GM19438 (cell line): ENCODE measurements around the gene TBX2.

Source experiments
- ATAC-seq: cut with Tn5 transposase; IDR thresholded peaks from one replicate; pipeline ENCODE4 v1.9.1; 2021; ENCODE audit warnings: low read depth; ENCODE audit not compliant: unreplicated experiment

The TBX2 gene

DNA sequence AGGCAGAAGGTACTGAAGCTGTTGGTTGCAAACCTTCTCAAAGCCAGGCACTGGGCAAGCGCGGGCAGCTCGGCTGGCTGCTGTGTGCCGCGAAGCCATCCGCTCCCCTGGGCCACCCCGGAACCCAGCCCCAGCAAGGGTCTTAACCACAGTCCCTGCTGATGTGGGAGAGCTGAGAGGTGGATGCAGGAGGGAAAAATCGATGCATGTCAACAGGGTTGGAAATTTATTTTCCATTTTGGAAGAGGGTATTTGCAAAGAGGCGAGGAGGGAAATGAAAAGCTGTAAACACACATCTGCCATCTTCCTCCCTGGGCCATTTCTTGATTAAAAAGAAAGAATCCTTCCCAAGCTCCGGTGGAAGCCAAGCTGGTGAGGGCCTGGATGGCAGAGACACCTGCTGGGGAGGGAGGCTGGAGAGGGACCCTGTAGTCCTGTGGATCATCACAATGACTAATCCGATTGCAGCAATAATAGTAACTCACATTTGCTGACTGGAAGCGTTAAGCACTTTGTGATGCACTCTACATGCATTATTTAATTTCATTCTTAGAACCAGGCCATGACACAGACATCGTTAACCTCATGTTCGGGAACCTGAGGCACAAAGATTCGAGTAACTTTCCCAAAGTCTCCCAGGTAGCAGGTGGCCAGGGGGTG, 13.9 kb upstream of the TBX2 start:
- ATAC-seq = no peak

DNA sequence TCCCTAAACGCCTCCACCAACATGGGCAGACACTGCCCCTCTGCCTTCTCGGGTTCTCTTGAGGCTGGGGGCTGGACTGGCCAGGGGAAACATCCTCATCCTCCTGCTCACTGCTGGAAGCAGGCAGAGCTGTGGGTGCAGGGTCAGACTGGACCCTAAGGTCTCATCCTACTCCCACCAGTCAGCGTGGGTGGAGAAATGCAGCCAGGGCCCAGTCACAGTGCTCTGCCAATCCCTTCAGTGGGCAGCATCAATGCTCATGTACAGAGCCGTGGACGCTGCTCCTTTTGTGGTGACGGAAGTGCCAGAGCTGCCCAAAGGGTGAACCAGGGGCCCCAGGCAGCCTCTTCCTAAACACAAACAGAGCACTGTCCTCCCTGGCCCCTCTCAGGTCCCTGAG, 13.4 kb upstream of the TBX2 start:
- ATAC-seq = no peak

DNA sequence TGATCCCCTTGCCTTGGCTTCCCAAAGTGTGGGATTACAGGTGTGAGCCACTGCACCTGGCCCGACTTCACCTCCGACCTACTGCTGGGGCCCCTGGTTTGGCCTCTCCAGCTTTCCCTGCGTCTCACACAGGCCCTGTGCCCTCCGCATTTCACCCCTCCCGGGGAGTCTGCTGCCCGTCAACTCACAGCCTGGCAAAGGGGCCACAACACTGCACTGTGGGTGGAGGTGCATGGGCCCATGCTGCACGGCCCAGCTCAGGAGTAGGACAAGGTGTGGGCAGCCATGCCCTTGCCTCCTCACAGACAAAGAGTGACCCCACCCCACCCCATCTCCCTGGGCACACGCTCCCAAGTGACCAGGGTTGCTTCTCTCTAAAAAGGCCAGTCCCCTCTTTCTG, 12.6 kb upstream of the TBX2 start:
- ATAC-seq = no peak

DNA sequence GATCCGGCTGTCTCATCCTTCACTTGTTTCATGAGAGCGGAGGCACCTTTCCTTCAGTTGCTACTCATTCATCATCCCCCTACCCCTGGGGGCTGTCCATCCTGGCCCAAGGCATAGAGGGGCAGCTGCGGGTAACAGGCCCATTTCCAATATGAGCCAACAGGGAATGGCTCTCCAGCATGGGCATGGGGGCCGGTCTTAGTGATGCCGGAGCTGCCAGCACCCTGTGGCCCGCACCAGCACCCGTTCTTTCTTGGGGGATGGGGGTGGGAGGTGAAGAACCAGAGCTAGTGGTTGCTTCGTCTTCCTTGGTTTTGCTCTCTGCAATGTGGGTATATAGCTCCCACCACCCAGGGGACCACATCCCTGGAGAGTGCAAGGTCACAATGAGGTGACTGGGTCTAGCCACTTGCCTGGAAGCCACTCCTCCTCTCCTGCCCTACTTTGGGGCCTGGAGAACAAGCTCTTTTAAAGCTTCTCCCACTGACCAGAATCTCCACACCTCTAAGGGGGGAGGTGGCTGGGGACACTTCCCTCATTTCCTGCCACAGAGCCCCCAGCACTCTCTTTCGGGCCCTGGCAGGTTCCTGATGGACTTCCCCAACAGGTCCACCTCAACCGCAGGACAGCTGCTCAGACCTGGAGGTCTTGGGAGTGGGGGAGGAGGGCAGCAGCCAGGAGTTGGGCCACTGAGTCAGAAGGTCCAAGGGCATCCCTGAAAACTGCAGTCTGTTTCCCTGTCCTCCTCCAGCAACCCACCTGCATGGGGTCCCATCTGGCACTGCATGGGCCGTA, 11.9 kb upstream of the TBX2 start:
- ATAC-seq = no peak

DNA sequence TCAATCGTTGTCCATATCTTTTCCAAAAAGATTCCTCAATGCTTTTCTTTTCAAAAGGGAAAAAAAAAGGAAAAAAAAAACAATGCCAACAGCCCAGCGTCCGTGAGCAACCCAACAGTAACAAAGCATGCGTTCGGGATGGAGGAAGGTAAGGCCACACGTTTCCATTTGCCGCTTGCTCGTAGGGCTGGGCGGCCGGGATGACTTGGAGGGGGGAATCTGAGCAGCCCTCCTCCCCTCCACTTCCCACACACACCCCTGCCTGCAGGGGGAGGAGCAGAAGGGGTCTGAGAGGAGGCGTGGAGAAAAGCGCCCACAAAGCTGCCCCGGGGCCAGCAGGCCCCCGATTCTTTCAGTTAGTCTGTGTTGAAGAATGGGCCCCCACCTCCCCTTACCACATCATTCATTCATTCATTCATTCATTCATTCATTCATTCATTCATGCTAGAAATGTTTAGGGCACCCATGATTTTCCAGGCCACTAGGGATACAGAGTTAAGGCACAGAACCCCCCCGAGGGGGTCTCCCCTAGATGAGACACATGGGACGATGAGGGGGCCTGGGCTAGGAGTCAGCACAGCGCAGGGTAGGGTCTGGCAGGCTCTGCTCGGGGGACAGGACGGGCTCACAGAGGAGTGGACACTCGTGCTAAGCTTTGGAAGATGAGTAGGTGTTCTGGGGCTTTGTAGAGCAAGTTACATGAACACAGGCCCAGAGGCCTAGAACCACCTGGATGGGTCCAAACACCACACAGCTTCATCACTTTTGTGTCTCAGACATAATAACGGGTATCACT, 10.9 kb upstream of the TBX2 start:
- ATAC-seq = no peak

DNA sequence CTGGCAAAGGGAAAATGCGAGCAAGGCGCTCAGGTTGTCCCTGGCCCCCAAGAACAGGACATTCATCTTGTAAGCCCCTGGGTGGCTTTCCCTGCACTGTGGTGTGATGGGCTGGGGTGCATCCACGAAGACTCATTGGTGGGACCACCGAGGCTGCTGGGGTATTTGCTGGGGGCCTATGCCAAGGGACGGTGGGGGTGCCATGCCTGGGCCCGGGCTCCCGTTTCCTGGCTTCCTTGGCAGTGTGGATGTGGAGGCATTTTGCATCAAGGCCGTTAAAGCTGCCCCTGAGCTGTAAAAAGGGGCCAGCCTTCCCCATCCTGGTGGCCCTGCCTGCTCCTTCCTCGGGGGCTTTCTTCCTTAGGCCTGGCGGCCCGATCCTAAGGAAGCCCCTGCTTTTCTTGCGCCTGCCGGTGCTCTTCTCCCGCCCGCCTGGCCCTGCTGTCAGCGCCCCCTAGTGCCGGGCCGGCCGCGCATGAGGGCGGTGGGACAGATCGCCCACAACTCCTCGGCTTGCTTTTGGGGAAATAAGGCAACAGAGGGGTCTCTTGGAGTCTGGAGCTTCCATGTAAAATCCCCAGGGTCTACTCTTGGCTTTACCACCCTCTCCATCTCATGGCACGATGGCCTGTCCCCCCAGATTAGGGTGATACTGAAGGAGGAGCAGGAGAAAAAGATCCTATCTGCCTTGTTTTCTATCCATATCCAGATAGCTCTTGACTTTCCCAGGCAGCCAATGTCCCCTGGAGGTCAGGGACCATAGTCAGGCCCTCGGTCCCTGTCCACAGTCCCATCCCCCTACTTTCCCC, 9.8 kb upstream of the TBX2 start:
- no peak for ATAC-seq

DNA sequence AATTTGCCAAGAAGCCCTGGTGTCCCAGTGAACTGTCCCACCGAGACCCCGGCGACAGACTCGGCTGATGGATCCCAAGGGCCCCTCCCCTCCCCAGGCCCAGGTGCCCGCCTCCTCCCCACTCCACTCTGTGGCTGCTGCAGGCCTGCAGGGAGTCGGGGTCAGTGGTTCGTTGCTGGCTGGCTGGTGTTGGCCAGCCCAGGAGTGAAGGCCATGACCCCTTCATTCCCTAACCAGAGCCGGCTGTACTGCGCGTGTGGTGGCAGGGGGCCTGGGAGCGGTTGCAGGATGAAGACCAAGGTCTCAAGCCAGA, 9.2 kb upstream of the TBX2 start:
- no peak for ATAC-seq

DNA sequence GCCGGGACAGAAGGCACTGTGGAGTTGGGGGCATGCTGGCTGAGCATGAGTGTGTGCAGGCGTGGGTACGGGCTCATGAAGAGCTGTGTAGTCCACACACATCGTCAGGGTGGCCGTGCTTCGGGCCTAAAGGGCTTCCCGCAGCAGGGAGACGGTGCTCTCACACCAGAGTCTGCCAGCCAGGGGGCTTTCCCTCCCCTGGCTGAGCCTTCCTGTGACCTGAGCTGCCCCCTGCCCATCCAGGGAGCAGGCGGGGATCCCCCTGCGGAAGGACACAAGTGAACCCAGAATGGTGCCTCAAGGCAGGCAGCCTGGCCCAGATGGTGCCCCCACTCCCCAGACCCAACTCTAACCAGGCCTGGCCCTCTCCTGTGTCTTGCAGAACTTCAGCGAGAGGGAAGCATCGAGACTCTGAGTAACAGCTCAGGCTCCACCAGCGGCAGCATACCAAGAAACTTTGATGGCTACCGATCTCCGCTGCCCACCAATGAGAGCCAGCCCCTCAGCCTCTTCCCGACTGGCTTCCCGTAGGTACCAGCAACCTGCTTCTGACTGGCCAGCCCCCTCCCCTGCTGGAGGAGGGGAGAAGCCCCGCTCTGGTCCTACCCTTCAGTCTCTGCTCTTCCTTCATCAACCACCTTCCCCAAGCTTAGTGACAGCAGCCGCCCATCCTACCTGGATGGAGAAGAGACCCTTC, 7.9 kb upstream of the TBX2 start:
- ATAC-seq = no peak

DNA sequence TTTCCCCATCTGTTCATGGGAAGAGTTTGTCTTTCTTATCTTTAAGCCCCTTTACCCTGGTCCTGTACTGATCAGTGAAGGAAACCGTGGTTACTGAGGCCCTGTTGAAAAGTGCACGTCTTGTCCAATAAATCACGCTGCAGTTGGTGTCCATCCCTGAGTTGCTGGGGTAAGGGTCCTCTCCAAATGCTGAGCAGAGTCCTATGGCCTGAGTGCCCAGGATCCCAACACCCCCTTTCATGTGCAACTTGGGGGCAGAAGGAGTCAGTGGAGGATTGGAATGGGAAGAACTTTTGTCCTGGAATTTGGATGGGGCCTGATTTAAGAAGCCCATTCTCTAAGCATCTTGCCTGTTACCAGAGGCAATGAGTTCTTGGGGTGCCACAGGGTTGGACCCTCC, 7.0 kb upstream of the TBX2 start:
- no peak for ATAC-seq

DNA sequence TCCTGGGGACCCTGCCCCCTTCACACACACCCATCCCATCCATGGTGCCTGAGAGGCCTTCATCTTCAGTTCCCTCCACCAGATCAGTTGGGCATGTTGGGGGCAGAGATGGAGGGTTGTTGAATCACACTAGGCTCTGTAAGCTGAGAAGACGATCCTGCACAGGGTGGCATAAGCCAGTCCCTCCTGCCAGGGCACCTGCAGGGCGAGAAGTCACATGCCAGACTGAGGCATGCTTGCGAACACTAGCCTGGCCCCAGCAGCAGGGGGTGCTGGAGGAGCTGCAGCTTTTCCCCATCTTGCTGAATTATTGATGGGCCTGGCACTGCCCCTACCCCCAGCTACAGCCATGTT, 6.1 kb upstream of the TBX2 start:
- ATAC-seq = no peak

DNA sequence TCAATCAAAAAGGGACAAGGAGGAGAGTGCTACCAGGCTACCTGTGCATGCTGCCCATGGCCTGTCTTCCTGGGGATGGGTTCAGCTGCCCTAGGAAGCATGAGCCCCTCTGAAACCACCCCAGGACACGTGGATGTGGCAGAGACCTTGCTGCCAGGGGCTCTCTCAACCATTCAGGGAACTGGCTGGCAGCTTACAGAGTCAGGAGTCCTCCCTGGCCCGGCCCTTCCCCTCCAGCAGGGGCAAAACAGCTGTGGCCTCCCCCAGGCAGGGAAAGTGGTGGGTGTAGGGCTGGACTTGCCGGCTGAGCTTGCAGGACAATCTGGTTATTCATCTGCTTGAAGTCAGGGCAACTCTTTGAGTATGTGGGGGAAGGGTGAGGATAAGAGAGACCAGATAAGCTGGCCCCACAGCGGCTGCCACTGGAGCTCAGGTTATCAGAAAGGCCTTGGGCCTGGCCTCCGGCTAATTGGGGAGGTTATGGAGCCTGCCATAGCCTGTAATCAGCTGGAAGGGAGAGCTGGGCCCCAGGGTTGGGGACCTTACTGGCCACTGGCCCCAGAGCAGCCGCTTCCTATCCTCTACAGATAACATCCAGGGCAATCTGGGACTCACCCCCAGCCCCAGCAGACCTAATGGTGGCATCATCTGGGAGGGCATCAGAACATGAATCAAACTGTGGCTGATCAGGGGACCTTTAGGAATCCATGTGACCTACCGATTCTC, 5.6 kb upstream of the TBX2 start:
- ATAC-seq = no peak

DNA sequence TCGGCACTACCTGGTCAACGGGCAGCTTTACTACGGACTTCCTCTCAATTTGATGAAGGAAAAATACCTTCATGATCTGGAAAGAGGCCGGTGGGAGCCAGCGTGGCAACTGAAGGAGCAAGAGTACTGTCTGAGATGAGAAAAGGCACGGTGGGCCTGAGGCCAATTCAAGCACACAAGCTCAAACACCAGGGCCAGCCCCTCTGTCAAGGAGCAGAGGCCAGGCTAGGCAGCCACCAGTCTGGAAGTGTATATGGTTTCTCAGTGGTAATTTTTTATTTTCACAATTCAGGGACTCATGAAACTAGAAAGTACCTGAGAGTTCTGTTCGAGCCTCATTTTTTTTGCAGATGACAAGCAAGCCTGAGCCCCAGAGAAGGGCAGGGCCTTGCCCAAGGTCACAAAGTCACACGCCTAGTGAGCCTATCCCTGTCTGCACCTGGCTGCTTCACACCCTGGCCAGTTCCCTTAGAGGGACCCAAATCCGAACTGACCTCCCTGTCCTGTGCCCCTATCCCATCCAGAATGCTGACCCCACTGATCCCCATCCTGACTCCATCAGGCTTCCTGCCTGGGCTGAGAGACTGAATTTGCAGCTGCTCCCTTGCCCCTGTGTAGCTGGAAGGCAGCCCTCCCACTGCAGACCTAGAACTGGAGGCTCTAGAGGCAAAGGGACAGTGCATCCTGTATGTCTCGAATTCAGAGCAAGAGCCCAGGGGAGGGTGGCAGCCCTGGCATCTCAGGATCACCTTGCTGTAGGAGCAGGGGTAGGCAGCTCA, 4.8 kb upstream of the TBX2 start:
- no peak for ATAC-seq

DNA sequence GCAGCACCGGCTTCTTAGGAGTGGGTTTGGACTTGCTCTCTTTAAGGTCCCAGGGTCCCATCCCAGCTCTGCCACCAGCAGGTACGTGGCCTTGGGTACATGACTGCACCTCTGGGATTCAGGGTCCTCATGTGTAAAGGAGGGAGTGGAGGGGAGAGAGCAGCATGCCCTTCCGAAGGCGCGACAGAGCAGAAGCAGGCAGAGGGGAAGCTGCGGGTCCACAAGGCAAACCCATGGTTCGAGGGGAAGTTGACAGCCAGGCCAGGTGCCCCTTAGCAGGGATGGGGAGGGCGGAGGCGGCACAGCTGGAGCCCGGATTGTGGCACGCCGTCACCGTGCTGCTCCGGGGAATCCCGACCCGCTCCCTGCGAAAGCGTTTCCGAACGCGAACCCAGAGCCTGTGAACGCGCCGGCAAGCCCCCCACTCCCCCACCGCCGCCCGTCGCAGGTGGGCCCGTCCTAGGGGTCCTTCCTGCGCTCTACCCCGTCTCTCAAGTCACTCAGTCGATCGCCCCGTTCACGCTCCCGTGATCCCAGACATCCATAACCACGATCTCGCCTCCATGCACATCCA, 4.1 kb upstream of the TBX2 start:
- no peak for ATAC-seq

DNA sequence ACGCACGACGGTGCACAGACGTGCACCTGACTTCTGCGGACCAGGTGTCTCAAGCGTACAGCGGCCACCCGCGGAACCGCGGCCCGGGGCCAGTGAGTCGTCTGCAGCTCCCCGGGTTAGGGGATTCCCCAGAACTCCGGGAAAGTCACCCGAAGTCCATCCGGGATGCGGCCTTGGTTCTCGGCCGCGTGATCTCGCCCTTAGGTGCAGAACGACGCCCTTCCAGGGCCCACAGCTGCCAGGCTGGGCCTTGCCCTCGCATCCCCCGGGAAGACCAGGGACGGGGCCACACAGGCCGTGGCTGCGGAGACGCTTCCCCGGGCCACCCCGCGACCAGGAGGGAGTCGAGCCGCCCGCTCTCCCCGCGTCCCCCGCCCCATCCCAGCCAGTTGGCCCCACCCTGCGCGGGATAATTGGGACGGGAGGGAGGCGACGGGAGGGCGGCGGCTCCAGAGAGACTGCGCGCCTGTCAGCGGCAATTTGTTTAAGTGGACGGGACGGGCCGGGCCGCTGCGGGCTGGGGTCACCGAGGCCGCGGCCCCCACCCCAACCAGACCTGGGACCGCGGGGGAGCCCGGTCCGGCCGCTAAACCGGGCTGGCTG, 3.6 kb upstream of the TBX2 start:
- no peak for ATAC-seq

DNA sequence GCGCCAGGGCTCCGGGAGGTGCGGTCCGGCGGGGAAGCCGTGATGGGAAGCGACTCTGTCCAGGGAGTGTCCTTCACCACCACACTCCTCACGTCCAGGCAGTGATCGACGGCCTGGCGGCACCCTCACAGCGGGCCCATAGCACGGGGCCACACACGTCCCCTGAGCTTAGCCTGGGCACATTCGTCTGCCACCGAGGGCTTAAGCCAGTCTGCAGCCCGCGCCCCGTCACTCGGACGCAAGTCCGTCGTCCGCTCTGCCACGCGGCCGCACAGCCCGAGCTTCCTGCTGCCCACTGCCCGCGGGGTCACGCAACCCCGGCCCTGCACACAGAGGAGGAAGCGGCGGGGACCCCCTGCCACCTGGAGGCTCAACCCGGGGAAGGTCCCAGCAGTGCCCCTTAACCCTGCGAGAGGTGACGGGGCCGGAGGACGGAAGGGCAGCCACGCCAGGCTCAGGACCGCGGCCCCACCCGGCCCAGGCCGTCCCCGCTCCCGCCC, 3.0 kb upstream of the TBX2 start:
- ATAC-seq = no peak

DNA sequence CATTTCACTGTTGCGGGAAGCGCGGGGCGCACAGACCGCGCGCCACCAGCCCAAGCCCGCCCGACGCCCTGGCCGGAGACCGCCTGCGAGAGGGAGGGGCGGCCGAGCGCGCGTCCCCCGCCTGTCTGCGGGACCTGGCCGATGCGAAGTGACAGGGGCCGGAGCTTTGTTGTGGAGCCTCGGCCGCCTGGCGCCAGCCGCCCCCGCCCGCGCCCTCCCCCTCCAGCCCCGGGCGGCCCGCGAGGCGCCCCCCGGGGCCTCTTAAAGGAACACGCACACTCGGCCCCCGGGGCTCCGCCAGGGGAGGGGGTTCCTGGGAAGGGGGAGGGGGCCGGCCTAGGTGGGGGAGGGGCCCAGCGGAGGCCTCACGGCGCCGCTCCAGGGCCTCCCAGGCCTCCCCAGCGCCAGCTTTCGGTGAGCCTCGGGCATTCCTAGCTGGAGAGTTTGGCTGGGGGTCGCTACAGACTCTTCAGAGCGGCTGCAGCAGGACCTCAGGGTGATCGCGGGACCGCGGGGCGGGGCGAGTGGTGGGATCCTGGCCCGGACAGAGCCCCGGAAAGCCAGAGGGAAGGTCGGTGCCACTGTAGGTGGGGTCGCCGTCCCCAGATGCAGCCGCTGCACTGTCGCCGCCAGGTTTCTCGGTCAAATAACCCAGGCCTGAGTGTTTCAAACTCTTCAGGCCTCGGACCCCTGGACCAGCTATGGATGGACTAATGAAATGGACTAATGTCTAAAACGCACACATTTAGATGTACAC, 2.4 kb upstream of the TBX2 start:
- ATAC-seq = no peak

DNA sequence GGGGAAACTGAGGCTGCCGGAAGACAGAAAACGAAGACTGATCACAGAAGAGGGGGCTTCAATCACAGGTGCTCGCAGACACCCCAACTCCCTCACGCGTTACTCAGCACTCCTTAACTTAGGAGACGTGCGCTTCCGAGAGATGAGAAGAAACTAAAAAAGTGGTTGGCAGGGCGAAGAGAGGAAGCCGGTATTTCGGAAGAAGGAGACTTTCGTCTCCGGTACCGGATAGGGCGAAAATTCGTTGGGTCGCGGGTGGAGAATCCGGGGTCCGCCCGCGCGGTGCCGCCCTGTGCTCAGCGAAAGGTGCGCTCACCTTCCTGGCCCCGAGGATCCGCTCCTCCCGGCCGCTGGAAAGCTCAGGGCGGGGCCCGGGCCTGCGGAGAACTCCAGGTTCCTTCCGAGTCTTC, 917 bp upstream of the TBX2 start:
- no peak for ATAC-seq
